Hepatocyte (in vitro differentiated cells): ENCODE results near the gene DR1.

Source experiments
- EZH2 ChIP-seq: fragments of 200-600 bp; sonication (generic); IDR thresholded peaks from 2 replicates; pipeline ENCODE4 v1.6.1; 2016; ENCODE audit warnings: antibody characterized with exemption, mild to moderate bottlenecking, borderline replicate concordance
- EZH2phosphoT487 ChIP-seq: fragments of 200-600 bp; sonication (generic); IDR thresholded peaks from one replicate; pipeline ENCODE4 v1.6.1; 2018; ENCODE audit warnings: antibody characterized with exemption, mild to moderate bottlenecking, low read depth, moderate library complexity; ENCODE audit not compliant: unreplicated experiment, severe bottlenecking
- TF ChIP-seq, protein P1 (sequence below): fragments of 200-600 bp; sonication (generic); IDR thresholded peaks from 2 replicates; pipeline ENCODE4 v1.5.1; 2016; ENCODE audit warnings: antibody characterized with exemption, mild to moderate bottlenecking; ENCODE audit not compliant: poor library complexity

DNA sequence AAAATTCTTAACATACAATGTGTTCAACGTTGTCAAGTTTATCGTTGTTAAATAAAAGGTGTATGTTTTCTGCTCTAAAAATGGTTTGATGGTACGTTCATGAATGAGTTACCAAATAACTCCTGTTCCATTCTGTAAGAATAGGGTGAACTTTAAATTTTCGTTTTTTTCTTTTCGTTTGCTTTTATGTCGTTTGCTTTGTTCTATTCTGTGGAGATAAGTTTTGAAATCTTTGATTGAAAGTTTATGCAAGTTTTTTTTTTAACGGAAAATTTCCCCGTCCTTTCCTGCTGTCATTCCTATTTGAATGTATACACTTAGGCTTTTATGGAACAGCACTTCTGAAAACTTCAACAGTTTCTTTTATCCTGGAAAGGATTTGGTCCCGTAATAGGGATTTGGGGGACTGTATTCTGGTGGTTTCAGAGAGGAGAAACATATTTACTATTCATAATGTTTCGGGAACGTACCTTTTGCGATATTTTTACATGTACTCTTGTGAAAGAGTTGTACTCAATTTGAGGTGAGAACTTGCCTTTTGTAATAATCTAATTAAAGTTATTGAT is 1.7 kb downstream of the DR1 start:
- TF ChIP-seq, protein P1, sequence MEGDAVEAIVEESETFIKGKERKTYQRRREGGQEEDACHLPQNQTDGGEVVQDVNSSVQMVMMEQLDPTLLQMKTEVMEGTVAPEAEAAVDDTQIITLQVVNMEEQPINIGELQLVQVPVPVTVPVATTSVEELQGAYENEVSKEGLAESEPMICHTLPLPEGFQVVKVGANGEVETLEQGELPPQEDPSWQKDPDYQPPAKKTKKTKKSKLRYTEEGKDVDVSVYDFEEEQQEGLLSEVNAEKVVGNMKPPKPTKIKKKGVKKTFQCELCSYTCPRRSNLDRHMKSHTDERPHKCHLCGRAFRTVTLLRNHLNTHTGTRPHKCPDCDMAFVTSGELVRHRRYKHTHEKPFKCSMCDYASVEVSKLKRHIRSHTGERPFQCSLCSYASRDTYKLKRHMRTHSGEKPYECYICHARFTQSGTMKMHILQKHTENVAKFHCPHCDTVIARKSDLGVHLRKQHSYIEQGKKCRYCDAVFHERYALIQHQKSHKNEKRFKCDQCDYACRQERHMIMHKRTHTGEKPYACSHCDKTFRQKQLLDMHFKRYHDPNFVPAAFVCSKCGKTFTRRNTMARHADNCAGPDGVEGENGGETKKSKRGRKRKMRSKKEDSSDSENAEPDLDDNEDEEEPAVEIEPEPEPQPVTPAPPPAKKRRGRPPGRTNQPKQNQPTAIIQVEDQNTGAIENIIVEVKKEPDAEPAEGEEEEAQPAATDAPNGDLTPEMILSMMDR, result no peak
- TF ChIP-seq EZH2phosphoT487 (no peak), EZH2 (no peak)
